ENCODE data around the gene LZTR1.
"Not testable (repeated sequence)": the region's sequence is repeated elsewhere in the genome, so short reads cannot be mapped to it uniquely, and the experiment has no call there.

The LZTR1 gene

GRCh38 chr22:20981787-20982562 lies at the start of gene LZTR1:
Gene LZTR1, plus strand, starts transcription at chr22:20982297. Its CDS starts 75 bp downstream, at chr22:20982372.
- DNase-seq (ENCODE audit: low read depth), result peak; percentile 63

- no peak for DNase-seq (ENCODE audit: low read depth)
Observed at GRCh38 chr22:20933910-20934309, 48.2 kb upstream of the LZTR1 start.

- not testable (repeated sequence) for DNase-seq (ENCODE audit: low read depth)
Observed at GRCh38 chr22:20935049-20935448, 47.0 kb upstream of the LZTR1 start.

- DNase-seq (ENCODE audit: low read depth), result not testable (repeated sequence)
Observed at GRCh38 chr22:20935780-20936539, 46.1 kb upstream of the LZTR1 start.

GRCh38 chr22:20937031-20937793 lies 44.9 kb upstream of the LZTR1 start:
- no peak for DNase-seq (ENCODE audit: low read depth)

GRCh38 chr22:20937794-20938671 lies 44.1 kb upstream of the LZTR1 start:
- no peak for DNase-seq (ENCODE audit: low read depth)

GRCh38 chr22:20939457-20940185 lies 42.5 kb upstream of the LZTR1 start:
- not testable (repeated sequence) for DNase-seq (ENCODE audit: low read depth)

- DNase-seq (ENCODE audit: low read depth), result peak; percentile 17
Observed at GRCh38 chr22:20940186-20940651, 41.9 kb upstream of the LZTR1 start.

- DNase-seq (ENCODE audit: low read depth), result no peak
Observed at GRCh38 chr22:20940904-20941385, 41.2 kb upstream of the LZTR1 start.

- DNase-seq (ENCODE audit: low read depth), result not testable (repeated sequence)
Observed at GRCh38 chr22:20942203-20942902, 39.7 kb upstream of the LZTR1 start.

GRCh38 chr22:20943104-20943933 lies 38.8 kb upstream of the LZTR1 start:
- DNase-seq (ENCODE audit: low read depth), result no peak

- DNase-seq (ENCODE audit: low read depth), result no peak
Observed at GRCh38 chr22:20944042-20944441, 38.1 kb upstream of the LZTR1 start.

- no peak for DNase-seq (ENCODE audit: low read depth)
Observed at GRCh38 chr22:20945578-20945934, 36.5 kb upstream of the LZTR1 start.

GRCh38 chr22:20946080-20946986 lies 35.8 kb upstream of the LZTR1 start:
- DNase-seq (ENCODE audit: low read depth), result no peak

GRCh38 chr22:20946991-20947390 lies 35.1 kb upstream of the LZTR1 start:
- no peak for DNase-seq (ENCODE audit: low read depth)

- no peak for DNase-seq (ENCODE audit: low read depth)
Observed at GRCh38 chr22:20948450-20948849, 33.6 kb upstream of the LZTR1 start.

- no peak for DNase-seq (ENCODE audit: low read depth)
Observed at GRCh38 chr22:20948989-20949388, 33.1 kb upstream of the LZTR1 start.

- no peak for DNase-seq (ENCODE audit: low read depth)
Observed at GRCh38 chr22:20949698-20950183, 32.4 kb upstream of the LZTR1 start.

All from fibroblast of the conjunctiva (primary cell).